ENCODE results near the gene LAMB4. TPM values are rescaled to one million over a fixed set of nuclear protein-coding genes. Genes with fewer than 3 reads are reported as not detected.
A peak's percentile ranks its signal among the peaks of the same experiment; 100 is the strongest.

Gene LAMB4
- total RNA-seq, 2 experiments from 2014 or later: not detected

DNA sequence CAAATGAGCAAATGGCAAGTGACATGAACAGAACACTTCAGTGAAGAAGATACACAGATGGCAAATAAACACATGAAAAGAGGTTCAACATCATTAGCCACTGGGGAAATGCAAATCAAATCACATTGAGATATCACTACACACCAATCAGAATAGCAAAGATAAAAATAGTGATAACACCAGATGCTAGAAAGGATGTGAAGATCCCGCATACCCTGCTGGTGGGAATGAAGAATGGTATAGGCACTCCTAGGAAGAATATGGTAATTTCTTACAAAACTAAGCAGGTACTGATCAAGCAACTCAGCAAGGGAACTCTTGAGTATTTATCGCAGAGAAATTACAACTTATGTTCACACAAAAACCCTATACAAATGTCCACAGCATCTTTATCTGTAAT, 11.2 kb downstream of the LAMB4 start:
- intact Hi-C loops (cut with micrococcal nuclease): no loop called here
- CTCF ChIA-PET: interaction anchor here (1.0 kb wide), 1 partner anchor 16 kb away, joined by 3 read pairs; no protein-coding TSS in a partner anchor
- no peak for DNase-seq
- no peak overlapping the region for H3K27ac Mint-ChIP-seq
- no peaks in the 10 kb centered on the region for H3K27me3 Mint-ChIP-seq
- no peaks in the 10 kb centered on the region for H3K9me3 Mint-ChIP-seq
- H3K36me3 Mint-ChIP-seq: no peaks in the 10 kb centered on the region
- no peaks in the 10 kb centered on the region for H3K4me1 Mint-ChIP-seq (ENCODE audit: low read depth)
- H3K4me3 Mint-ChIP-seq: no peak overlapping the region
- POLR2A ChIA-PET: no interaction called here

DNA sequence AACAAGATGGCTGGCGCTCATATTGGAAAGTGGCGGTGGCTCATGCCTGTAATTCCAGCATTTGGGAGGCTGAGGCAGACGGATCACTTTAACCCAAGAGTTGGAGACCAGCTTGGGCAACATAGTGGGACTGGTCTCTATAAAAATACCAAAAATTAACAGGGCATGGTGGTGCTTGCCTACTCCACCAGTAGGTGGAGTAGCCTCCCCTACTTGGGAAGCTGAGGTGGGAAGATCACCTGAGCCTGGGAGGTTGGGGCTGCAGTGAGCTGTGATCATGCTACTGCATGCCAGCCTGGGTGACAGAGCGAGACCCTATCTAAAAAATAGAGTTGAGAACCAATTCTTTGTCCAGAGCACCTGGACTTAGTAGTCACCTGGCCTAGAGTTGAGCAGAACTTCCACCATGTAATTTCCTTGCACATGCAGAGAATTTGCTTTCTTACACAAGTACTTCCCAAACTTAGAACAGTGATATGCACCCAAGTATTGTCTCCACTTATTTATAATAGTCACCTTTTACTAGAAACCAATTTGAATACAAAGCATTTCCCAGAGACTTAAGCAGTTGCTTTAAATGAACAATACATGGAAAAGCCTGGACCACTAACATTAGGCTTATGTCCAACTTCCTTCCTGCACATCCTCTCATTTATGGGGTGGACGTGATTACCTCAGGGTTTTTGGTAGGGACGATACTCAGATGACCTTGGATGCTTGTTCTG, 15.9 kb downstream of the LAMB4 start:
- no peak overlapping the region for H3K4me3 Mint-ChIP-seq
- H3K4me1 Mint-ChIP-seq (ENCODE audit: low read depth): no peaks in the 10 kb centered on the region
- POLR2A ChIA-PET: no interaction called here

DNA sequence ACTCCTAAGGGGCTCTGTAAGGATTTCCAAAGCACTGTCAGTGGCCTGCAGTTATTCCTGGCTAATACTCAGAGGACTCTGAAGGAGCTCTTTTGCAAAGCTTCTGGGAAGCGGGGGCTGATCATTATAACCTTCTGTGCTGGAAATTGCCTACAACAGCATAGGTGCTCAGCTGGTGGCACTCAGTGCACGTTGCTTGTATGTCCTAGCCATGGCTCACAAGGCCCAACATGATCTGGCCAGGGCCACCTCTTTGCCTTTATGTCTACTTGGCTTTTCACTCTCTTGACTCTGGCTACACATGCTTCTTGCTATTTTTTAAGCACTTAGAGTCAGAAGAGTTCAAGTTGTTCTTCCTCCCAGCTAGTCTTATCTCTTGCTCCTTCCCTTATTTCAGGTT, 17.5 kb downstream of the LAMB4 start:
- no peaks in the 10 kb centered on the region for H3K9me3 Mint-ChIP-seq
- H3K36me3 Mint-ChIP-seq: no peaks in the 10 kb centered on the region
- no peak overlapping the region for H3K27ac Mint-ChIP-seq
- no peak for DNase-seq
- POLR2A ChIA-PET: no interaction called here
- CTCF ChIA-PET: interaction anchor here (0.6 to 2.0 kb wide), 3 partner anchors 33 to 384 kb away, joined by 3 to 24 read pairs (median 7); no protein-coding TSS in a partner anchor
- H3K4me1 Mint-ChIP-seq (ENCODE audit: low read depth): no peaks in the 10 kb centered on the region
- H3K4me3 Mint-ChIP-seq: no peak overlapping the region
- peaks cover 2% of the 10 kb centered on the region for H3K27me3 Mint-ChIP-seq
- intact Hi-C loops (cut with micrococcal nuclease): no loop called here

More for the DNA sequence above, 15.9 kb downstream of the LAMB4 start:
- Mint-ChIP-seq H3K36me3 (no peaks in the 10 kb centered on the region), H3K9me3 (no peaks in the 10 kb centered on the region), H3K27ac (no peak overlapping the region), H3K27me3 (peaks cover 2% of the 10 kb centered on the region)
- CTCF ChIA-PET: interaction anchor here (0.7 to 2.0 kb wide), 5 partner anchors 23 to 60 kb away, joined by 3 to 24 read pairs (median 3); no protein-coding TSS in a partner anchor
- DNase-seq: peak; percentile 13
- intact Hi-C loops (cut with micrococcal nuclease): loop anchor here (1.0 kb wide), 1 partner anchor 32 kb away; no protein-coding TSS in a partner anchor

DNA sequence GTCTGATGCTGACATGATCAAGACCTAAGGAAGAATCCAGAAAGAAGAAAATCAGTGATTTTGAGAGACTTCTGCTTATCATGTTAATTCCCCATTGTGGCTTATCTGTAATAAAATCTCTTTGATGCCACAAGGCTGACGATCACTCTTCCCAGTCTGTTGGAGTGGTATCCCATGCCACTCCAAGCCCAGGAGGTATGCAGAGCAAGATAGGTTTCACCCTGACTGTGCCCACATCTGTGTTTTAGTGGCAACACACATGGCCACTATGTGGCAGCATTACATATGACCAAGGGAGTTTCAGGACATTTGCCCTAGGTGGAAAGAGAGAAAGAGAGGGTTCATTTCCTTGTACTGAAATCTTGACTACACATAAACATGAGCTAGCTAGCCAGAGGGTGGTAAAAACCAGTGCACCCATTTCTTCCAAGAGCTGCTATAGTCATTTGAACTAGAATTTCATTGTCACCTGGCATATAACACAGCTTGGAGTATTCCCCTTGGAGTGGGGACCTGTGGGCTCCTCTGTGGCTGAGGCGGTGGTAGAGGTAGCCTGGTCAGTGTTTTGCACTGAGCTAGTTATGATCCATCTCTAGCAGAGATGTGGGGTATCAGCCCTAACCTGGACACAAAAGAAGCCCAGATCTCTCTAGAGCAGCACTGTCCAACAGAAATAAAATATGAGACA, 20.8 kb downstream of the LAMB4 start:
- CTCF ChIA-PET: interaction anchor here (0.7 to 1.6 kb wide), 3 partner anchors 12 to 37 kb away, joined by 3 to 9 read pairs (median 3); no protein-coding TSS in a partner anchor
- DNase-seq: peak; percentile 14
- POLR2A ChIA-PET: no interaction called here

DNA sequence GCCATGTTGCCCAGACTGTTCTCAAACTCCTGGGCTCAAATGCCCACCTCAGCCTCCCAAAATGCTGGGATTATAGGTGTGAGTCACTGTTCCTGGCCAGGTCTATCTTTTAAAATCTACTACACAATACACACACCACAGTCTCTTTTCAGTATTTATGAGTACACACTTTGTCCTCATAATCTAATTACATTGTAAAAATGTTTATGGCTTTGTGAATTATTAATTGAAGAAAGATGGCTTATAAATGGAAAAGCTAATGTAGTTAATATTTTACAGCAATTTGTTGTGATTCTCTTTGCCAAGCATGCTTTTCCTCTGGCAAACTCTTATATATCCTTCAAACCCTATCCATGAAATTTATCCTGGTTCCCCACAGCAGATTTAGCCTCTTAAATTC, 22.0 kb downstream of the LAMB4 start:
- CTCF ChIA-PET: no interaction called here
- Mint-ChIP-seq H3K4me1 (ENCODE audit: low read depth) (no peaks in the 10 kb centered on the region), H3K27ac (no peak overlapping the region), H3K9me3 (no peaks in the 10 kb centered on the region), H3K27me3 (peaks cover 4% of the 10 kb centered on the region), H3K4me3 (no peak overlapping the region), H3K36me3 (no peaks in the 10 kb centered on the region)
- DNase-seq: no peak
- intact Hi-C loops (cut with micrococcal nuclease): no loop called here
- POLR2A ChIA-PET: no interaction called here

More for the DNA sequence above, 20.8 kb downstream of the LAMB4 start:
- H3K9me3 Mint-ChIP-seq: no peaks in the 10 kb centered on the region
- no peak overlapping the region for H3K27ac Mint-ChIP-seq
- no peaks in the 10 kb centered on the region for H3K4me1 Mint-ChIP-seq (ENCODE audit: low read depth)
- intact Hi-C loops (cut with micrococcal nuclease): no loop called here
- H3K36me3 Mint-ChIP-seq: no peaks in the 10 kb centered on the region
- H3K27me3 Mint-ChIP-seq: peaks cover 4% of the 10 kb centered on the region
- H3K4me3 Mint-ChIP-seq: no peak overlapping the region

DNA sequence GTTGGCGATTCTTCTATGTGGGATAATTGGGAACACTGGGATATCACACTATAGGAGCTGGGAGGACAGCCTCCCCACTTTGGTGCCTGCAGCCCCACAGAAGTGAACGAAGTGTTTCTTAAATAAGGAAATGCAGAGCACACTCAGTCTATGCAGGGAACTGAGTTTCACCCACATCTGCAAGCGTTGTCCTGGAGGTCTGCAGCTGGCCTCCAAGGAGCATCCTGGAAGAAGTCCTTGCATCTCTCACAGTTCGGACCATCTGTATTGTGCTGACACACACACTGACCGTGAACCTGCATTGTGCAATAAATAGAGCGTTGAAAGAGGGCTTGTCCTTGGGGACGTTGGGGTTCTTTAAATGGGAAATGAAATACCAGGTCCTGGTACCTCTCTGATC, 25.8 kb downstream of the LAMB4 start:
- intact Hi-C loops (cut with micrococcal nuclease): no loop called here
- no peaks in the 10 kb centered on the region for H3K9me3 Mint-ChIP-seq
- POLR2A ChIA-PET: no interaction called here

GRCh38 chr7:108103558-108104298, 26.4 kb downstream of the LAMB4 start:
- Mint-ChIP-seq H3K36me3 (no peaks in the 10 kb centered on the region), H3K4me3 (no peak overlapping the region), H3K4me1 (ENCODE audit: low read depth) (no peaks in the 10 kb centered on the region), H3K27me3 (peaks cover 2% of the 10 kb centered on the region), H3K27ac (no peak overlapping the region), H3K9me3 (no peaks in the 10 kb centered on the region)
- ChIA-PET POLR2A (no interaction called here), CTCF (interaction anchor here (0.6 kb wide), 1 partner anchor 16 kb away, joined by 4 read pairs; no protein-coding TSS in a partner anchor)
- intact Hi-C loops (cut with micrococcal nuclease): no loop called here
- DNase-seq: no peak

More for the DNA sequence above, 25.8 kb downstream of the LAMB4 start:
- no peak for DNase-seq
- CTCF ChIA-PET: interaction anchor here (0.6 to 1.5 kb wide), 2 partner anchors 16 to 42 kb away, joined by 4 to 6 read pairs; no protein-coding TSS in a partner anchor
- H3K27ac Mint-ChIP-seq: no peak overlapping the region
- no peak overlapping the region for H3K4me3 Mint-ChIP-seq
- H3K36me3 Mint-ChIP-seq: no peaks in the 10 kb centered on the region
- peaks cover 2% of the 10 kb centered on the region for H3K27me3 Mint-ChIP-seq
- no peaks in the 10 kb centered on the region for H3K4me1 Mint-ChIP-seq (ENCODE audit: low read depth)

- DNase-seq: no peak
- POLR2A ChIA-PET: no interaction called here
- no peaks in the 10 kb centered on the region for H3K36me3 Mint-ChIP-seq
- H3K27me3 Mint-ChIP-seq: peaks cover 2% of the 10 kb centered on the region
- H3K4me1 Mint-ChIP-seq (ENCODE audit: low read depth): no peaks in the 10 kb centered on the region
- H3K4me3 Mint-ChIP-seq: no peak overlapping the region
- CTCF ChIA-PET: no interaction called here
- intact Hi-C loops (cut with micrococcal nuclease): no loop called here
- H3K9me3 Mint-ChIP-seq: no peaks in the 10 kb centered on the region
- H3K27ac Mint-ChIP-seq: no peak overlapping the region
These were observed 27.4 kb downstream of the LAMB4 start for GRCh38 chr7:108102671-108103312.

DNA sequence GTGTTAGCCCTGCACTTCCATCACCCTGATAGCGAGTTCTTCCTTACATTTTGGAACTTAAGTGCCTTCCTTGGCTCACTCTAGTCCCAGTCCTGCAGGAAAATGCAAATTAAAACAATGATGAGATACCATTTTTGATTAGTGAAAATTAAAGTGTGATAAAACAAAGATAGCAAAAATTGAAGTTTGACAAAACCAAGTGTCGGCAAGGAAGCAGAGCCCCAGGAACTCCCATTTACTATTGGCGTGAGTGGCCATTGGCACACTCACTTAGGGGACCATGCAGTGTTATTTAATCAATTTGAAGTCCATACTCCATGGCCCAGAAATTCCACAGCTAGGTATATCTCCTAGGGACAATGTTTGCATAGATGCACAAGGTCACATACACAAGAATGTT, 28.4 kb downstream of the LAMB4 start:
- Mint-ChIP-seq H3K36me3 (no peaks in the 10 kb centered on the region), H3K9me3 (no peaks in the 10 kb centered on the region), H3K4me3 (no peak overlapping the region), H3K27ac (no peak overlapping the region), H3K4me1 (ENCODE audit: low read depth) (no peaks in the 10 kb centered on the region), H3K27me3 (no peaks in the 10 kb centered on the region)
- ChIA-PET CTCF (no interaction called here), POLR2A (no interaction called here)
- intact Hi-C loops (cut with micrococcal nuclease): no loop called here
- DNase-seq: no peak

- Mint-ChIP-seq H3K27me3 (no peaks in the 10 kb centered on the region), H3K9me3 (no peaks in the 10 kb centered on the region), H3K36me3 (no peaks in the 10 kb centered on the region), H3K4me1 (ENCODE audit: low read depth) (no peaks in the 10 kb centered on the region), H3K4me3 (no peak overlapping the region), H3K27ac (no peak overlapping the region)
- DNase-seq: no peak
- intact Hi-C loops (cut with micrococcal nuclease): no loop called here
- ChIA-PET POLR2A (no interaction called here), CTCF (interaction anchor here (1.0 kb wide), 1 partner anchor 47 kb away, joined by 4 read pairs; no protein-coding TSS in a partner anchor)
These were observed 30.4 kb downstream of the LAMB4 start for GRCh38 chr7:108099713-108100112.

DNA sequence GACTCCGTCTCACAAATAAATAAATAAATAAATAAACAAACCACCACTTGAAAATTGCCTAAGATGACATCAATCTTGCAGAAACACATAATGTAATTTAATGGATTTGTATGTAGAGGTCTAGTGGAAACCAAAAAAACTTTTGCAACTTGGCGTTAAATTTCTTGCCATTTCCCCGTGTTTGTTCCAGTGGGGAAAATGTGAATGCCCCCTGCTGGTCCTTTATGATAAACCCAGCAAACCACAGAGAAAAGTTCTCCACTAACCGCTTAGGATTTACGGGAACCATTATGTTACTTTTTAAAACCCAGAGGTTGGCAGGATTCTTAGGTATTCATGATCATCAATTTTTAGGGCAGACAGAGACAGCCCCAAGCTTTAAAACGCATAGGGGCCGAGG, 32.5 kb downstream of the LAMB4 start:
- intact Hi-C loops (cut with micrococcal nuclease): no loop called here
- no peak for DNase-seq
- peaks cover 2% of the 10 kb centered on the region for H3K27me3 Mint-ChIP-seq
- H3K4me3 Mint-ChIP-seq: no peak overlapping the region
- no peak overlapping the region for H3K27ac Mint-ChIP-seq
- CTCF ChIA-PET: no interaction called here
- no peaks in the 10 kb centered on the region for H3K36me3 Mint-ChIP-seq
- H3K9me3 Mint-ChIP-seq: no peaks in the 10 kb centered on the region
- POLR2A ChIA-PET: no interaction called here
- H3K4me1 Mint-ChIP-seq (ENCODE audit: low read depth): no peaks in the 10 kb centered on the region

DNA sequence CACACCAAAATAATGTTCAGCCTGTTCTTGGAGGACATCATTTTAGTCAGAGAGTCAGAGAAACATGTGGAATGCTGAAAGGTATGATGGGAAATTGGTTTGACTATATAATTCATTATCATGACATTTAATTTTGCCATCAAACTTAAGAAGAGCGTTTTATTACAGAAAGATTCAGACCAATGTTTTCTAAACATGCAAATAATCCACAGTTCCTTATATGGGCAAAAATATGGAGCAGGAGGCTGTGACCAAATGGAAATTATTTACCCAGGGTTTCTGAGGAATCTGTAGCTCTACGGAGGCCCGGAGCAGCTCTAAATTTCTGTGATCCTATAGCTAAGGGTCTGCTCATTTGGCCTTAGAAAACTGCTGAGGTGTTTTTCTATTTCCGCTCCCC, 33.2 kb downstream of the LAMB4 start:
- CTCF ChIA-PET: no interaction called here

More for the DNA sequence above, 33.2 kb downstream of the LAMB4 start:
- Mint-ChIP-seq H3K36me3 (no peaks in the 10 kb centered on the region), H3K4me1 (ENCODE audit: low read depth) (no peaks in the 10 kb centered on the region), H3K4me3 (no peak overlapping the region), H3K9me3 (no peaks in the 10 kb centered on the region), H3K27me3 (peaks cover 2% of the 10 kb centered on the region), H3K27ac (no peak overlapping the region)
- intact Hi-C loops (cut with micrococcal nuclease): no loop called here
- no peak for DNase-seq
- POLR2A ChIA-PET: no interaction called here
